ENCODE data around the gene TEX35.

The TEX35 gene

DNA sequence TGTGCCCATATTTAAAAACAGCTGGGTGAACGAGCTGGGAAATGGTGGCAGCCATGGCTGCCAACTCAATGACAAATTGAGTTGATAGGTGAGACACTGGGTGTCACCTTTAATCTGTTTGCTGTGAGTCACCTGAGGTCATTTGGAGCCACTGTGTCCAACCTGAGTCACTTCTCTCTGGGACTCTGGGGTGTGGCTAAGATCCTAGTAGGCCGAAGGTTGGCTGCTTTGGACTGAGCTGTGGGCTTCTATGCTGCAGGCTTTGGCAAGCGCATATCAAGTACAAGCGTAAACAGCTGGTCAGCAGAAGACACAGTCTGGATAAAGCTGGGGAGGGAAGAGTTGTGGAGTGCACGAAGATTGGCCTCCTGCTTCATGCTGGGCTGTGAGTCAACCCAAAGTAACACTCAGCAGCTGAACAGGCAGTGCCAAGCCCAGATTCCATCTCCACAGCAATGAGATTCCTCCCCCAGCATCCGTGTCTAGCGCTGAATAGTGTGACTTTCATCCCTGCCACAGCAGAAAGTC lies 24.0 kb downstream of the TEX35 start:
- peaks cover 2 to 3% of the 10 kb centered on the region in 2 donors for H3K4me1 ChIP-seq (ENCODE audit: control insufficient read depth in 2 of 2, insufficient read depth in 1 of 2, low read depth in 1 of 2, low read length in 2 of 2)
- H2AFZ ChIP-seq (ENCODE audit: low read length) = peak overlapping the region; percentile 53
- H4K91ac ChIP-seq (ENCODE audit: low read depth, low read length, poor library complexity) = no peak overlapping the region
- no peak overlapping the region for H4K8ac ChIP-seq (ENCODE audit: low read depth, low read length)
- H3K27me3 ChIP-seq (ENCODE audit: control insufficient read depth in 3 of 3, insufficient read depth in 3 of 3, low read depth in 1 of 3, low read length in 3 of 3) = peaks cover 0 to 21% (median 0%) of the 10 kb centered on the region in 3 experiments
- no peak overlapping the region for H2BK12ac ChIP-seq (ENCODE audit: low read length)
- WGBS, 2 donors (ENCODE audit: extremely low coverage in 2 of 2, insufficient read length in 2 of 2, insufficient replicate concordance in 1 of 2) = no CpG with 5 or more reads among the region's 7 CpGs
- no peak overlapping the region for H3K4ac ChIP-seq (ENCODE audit: low read length)
- H2AK5ac ChIP-seq (ENCODE audit: low read depth, low read length) = no peak overlapping the region
- H3K27ac ChIP-seq (replicated peaks; ENCODE audit: low read length) = no peak overlapping the region
- no peak for DNase-seq (ENCODE audit: low spot score)
- no peak overlapping the region for H2BK5ac ChIP-seq (ENCODE audit: low read length)
- no peaks in the 10 kb centered on the region for H3K36me3 ChIP-seq (replicated peaks in 1 of 2; ENCODE audit: control insufficient read depth in 2 of 2, insufficient read depth in 2 of 2, low read length in 2 of 2)
- H2BK120ac ChIP-seq (ENCODE audit: low read depth, low read length) = no peak overlapping the region
- no peak overlapping the region for H3K9ac ChIP-seq (ENCODE audit: low read depth, low read length, poor library complexity)
- no peak overlapping the region for H3K14ac ChIP-seq (ENCODE audit: low read length)
- no peaks in the 10 kb centered on the region for H3K9me3 ChIP-seq (replicated peaks in 1 of 2; ENCODE audit: control insufficient read depth in 2 of 2, insufficient read depth in 1 of 2, low read depth in 1 of 2, low read length in 2 of 2)
- H3K79me1 ChIP-seq (ENCODE audit: low read depth, low read length) = no peaks in the 10 kb centered on the region
- H2BK15ac ChIP-seq (ENCODE audit: low read length) = no peak overlapping the region
- no peak overlapping the region for H3K18ac ChIP-seq (ENCODE audit: low read length)
- no peak overlapping the region for H3K4me2 ChIP-seq (ENCODE audit: insufficient read depth, low read length, poor library complexity, severe bottlenecking)
- H3K23ac ChIP-seq (ENCODE audit: low read depth, low read length, poor library complexity) = no peak overlapping the region
- H3K4me3 ChIP-seq (ENCODE audit: low read length in 2 of 2) = no peak overlapping the region

- Histone ChIP-seq H3K79me1 (ENCODE audit: low read depth, low read length) (no peaks in the 10 kb centered on the region), H3K4me2 (ENCODE audit: insufficient read depth, low read length, poor library complexity, severe bottlenecking) (no peak overlapping the region), H2BK12ac (ENCODE audit: low read length) (no peak overlapping the region), H3K18ac (ENCODE audit: low read length) (no peak overlapping the region), H3K27me3 (ENCODE audit: control insufficient read depth in 3 of 3, insufficient read depth in 3 of 3, low read depth in 1 of 3, low read length in 3 of 3) (peaks cover 0 to 21% (median 0%) of the 10 kb centered on the region in 3 experiments), H3K9me3 (replicated peaks in 1 of 2; ENCODE audit: control insufficient read depth in 2 of 2, insufficient read depth in 1 of 2, low read depth in 1 of 2, low read length in 2 of 2) (no peaks in the 10 kb centered on the region), H3K4me3 (ENCODE audit: low read length in 2 of 2) (no peak overlapping the region), H4K91ac (ENCODE audit: low read depth, low read length, poor library complexity) (no peak overlapping the region), H3K4me1 (ENCODE audit: control insufficient read depth in 2 of 2, insufficient read depth in 1 of 2, low read depth in 1 of 2, low read length in 2 of 2) (peaks cover 2 to 3% of the 10 kb centered on the region in 2 donors), H2AK5ac (ENCODE audit: low read depth, low read length) (no peak overlapping the region), H2AFZ (ENCODE audit: low read length) (peak overlapping the region; percentile 53), H3K27ac (replicated peaks; ENCODE audit: low read length) (no peak overlapping the region), H2BK120ac (ENCODE audit: low read depth, low read length) (no peak overlapping the region), H3K4ac (ENCODE audit: low read length) (no peak overlapping the region), H4K8ac (ENCODE audit: low read depth, low read length) (no peak overlapping the region), H3K9ac (ENCODE audit: low read depth, low read length, poor library complexity) (no peak overlapping the region), H2BK5ac (ENCODE audit: low read length) (no peak overlapping the region), H2BK15ac (ENCODE audit: low read length) (no peak overlapping the region), H3K36me3 (replicated peaks in 1 of 2; ENCODE audit: control insufficient read depth in 2 of 2, insufficient read depth in 2 of 2, low read length in 2 of 2) (no peaks in the 10 kb centered on the region), H3K23ac (ENCODE audit: low read depth, low read length, poor library complexity) (no peak overlapping the region), H3K14ac (ENCODE audit: low read length) (no peak overlapping the region)
- no CpG with 5 or more reads among the region's 20 CpGs for WGBS, 2 donors (ENCODE audit: extremely low coverage in 2 of 2, insufficient read length in 2 of 2, insufficient replicate concordance in 1 of 2)
- DNase-seq (ENCODE audit: low spot score) = no peak
These were observed 24.6 kb downstream of the TEX35 start for GRCh38 chr1:178537382-178538090.

GRCh38 chr1:178538192-178538916 lies 25.4 kb downstream of the TEX35 start:
- Histone ChIP-seq H3K9ac (ENCODE audit: low read depth, low read length, poor library complexity) (no peak overlapping the region), H3K9me3 (replicated peaks in 1 of 2; ENCODE audit: control insufficient read depth in 2 of 2, insufficient read depth in 1 of 2, low read depth in 1 of 2, low read length in 2 of 2) (no peaks in the 10 kb centered on the region), H4K8ac (ENCODE audit: low read depth, low read length) (no peak overlapping the region), H3K4me3 (ENCODE audit: low read length in 2 of 2) (no peak overlapping the region), H4K91ac (ENCODE audit: low read depth, low read length, poor library complexity) (no peak overlapping the region), H3K4me2 (ENCODE audit: insufficient read depth, low read length, poor library complexity, severe bottlenecking) (no peak overlapping the region), H2BK12ac (ENCODE audit: low read length) (no peak overlapping the region), H2BK15ac (ENCODE audit: low read length) (no peak overlapping the region), H2BK5ac (ENCODE audit: low read length) (no peak overlapping the region), H3K27me3 (ENCODE audit: control insufficient read depth in 3 of 3, insufficient read depth in 3 of 3, low read depth in 1 of 3, low read length in 3 of 3) (peaks cover 0 to 16% (median 0%) of the 10 kb centered on the region in 3 experiments), H3K4me1 (ENCODE audit: control insufficient read depth in 2 of 2, insufficient read depth in 1 of 2, low read depth in 1 of 2, low read length in 2 of 2) (peaks cover 2 to 6% of the 10 kb centered on the region in 2 donors), H2AFZ (ENCODE audit: low read length) (peak overlapping the region; percentile 54), H2BK120ac (ENCODE audit: low read depth, low read length) (no peak overlapping the region), H2AK5ac (ENCODE audit: low read depth, low read length) (no peak overlapping the region), H3K23ac (ENCODE audit: low read depth, low read length, poor library complexity) (no peak overlapping the region), H3K27ac (replicated peaks; ENCODE audit: low read length) (no peak overlapping the region), H3K18ac (ENCODE audit: low read length) (no peak overlapping the region), H3K36me3 (replicated peaks in 1 of 2; ENCODE audit: control insufficient read depth in 2 of 2, insufficient read depth in 2 of 2, low read length in 2 of 2) (no peaks in the 10 kb centered on the region), H3K4ac (ENCODE audit: low read length) (no peak overlapping the region), H3K14ac (ENCODE audit: low read length) (no peak overlapping the region), H3K79me1 (ENCODE audit: low read depth, low read length) (no peaks in the 10 kb centered on the region)
- no CpG with 5 or more reads among the region's 9 CpGs for WGBS, 2 donors (ENCODE audit: extremely low coverage in 2 of 2, insufficient read length in 2 of 2, insufficient replicate concordance in 1 of 2)
- DNase-seq (ENCODE audit: low spot score) = no peak

- peaks cover 2 to 6% of the 10 kb centered on the region in 2 donors for H3K4me1 ChIP-seq (ENCODE audit: control insufficient read depth in 2 of 2, insufficient read depth in 1 of 2, low read depth in 1 of 2, low read length in 2 of 2)
- H3K4ac ChIP-seq (ENCODE audit: low read length) = no peak overlapping the region
- H3K27ac ChIP-seq (replicated peaks; ENCODE audit: low read length) = no peak overlapping the region
- DNase-seq (ENCODE audit: low spot score) = no peak
- H2BK5ac ChIP-seq (ENCODE audit: low read length) = no peak overlapping the region
- peak overlapping the region; percentile 54 for H2AFZ ChIP-seq (ENCODE audit: low read length)
- no peak overlapping the region for H2BK120ac ChIP-seq (ENCODE audit: low read depth, low read length)
- no peak overlapping the region for H4K91ac ChIP-seq (ENCODE audit: low read depth, low read length, poor library complexity)
- H4K8ac ChIP-seq (ENCODE audit: low read depth, low read length) = no peak overlapping the region
- no peak overlapping the region for H2BK15ac ChIP-seq (ENCODE audit: low read length)
- no peak overlapping the region for H3K14ac ChIP-seq (ENCODE audit: low read length)
- no peak overlapping the region for H3K4me3 ChIP-seq (ENCODE audit: low read length in 2 of 2)
- no CpG with 5 or more reads among the region's 7 CpGs for WGBS, 2 donors (ENCODE audit: extremely low coverage in 2 of 2, insufficient read length in 2 of 2, insufficient replicate concordance in 1 of 2)
- peaks cover 0 to 8% (median 0%) of the 10 kb centered on the region in 3 experiments for H3K27me3 ChIP-seq (ENCODE audit: control insufficient read depth in 3 of 3, insufficient read depth in 3 of 3, low read depth in 1 of 3, low read length in 3 of 3)
- peak overlapping the region; percentile 8 for H3K18ac ChIP-seq (ENCODE audit: low read length)
- H2AK5ac ChIP-seq (ENCODE audit: low read depth, low read length) = peak overlapping the region; percentile 51
- H3K4me2 ChIP-seq (ENCODE audit: insufficient read depth, low read length, poor library complexity, severe bottlenecking) = no peak overlapping the region
- H2BK12ac ChIP-seq (ENCODE audit: low read length) = no peak overlapping the region
- no peak overlapping the region for H3K9ac ChIP-seq (ENCODE audit: low read depth, low read length, poor library complexity)
- H3K23ac ChIP-seq (ENCODE audit: low read depth, low read length, poor library complexity) = peak overlapping the region; percentile 12
- H3K79me1 ChIP-seq (ENCODE audit: low read depth, low read length) = no peaks in the 10 kb centered on the region
- no peaks in the 10 kb centered on the region for H3K36me3 ChIP-seq (replicated peaks in 1 of 2; ENCODE audit: control insufficient read depth in 2 of 2, insufficient read depth in 2 of 2, low read length in 2 of 2)
- no peaks in the 10 kb centered on the region for H3K9me3 ChIP-seq (replicated peaks in 1 of 2; ENCODE audit: control insufficient read depth in 2 of 2, insufficient read depth in 1 of 2, low read depth in 1 of 2, low read length in 2 of 2)
These were observed 26.4 kb downstream of the TEX35 start for GRCh38 chr1:178539291-178539690.

Measured in neuronal stem cell (in vitro differentiated cells).